HEK293 (cell line): ENCODE measurements around the gene METTL21A.

Source experiments
- AEBP2 ChIP-seq: fragments of 450-650 bp; formaldehyde crosslinking; IDR thresholded peaks from 2 replicates; pipeline ENCODE4 v1.5.1; 2016; ENCODE audit warnings: missing biosample characterization, missing genetic modification characterization, borderline replicate concordance
- GLI4 ChIP-seq: fragments of 450-650 bp; formaldehyde crosslinking; IDR thresholded peaks from 2 replicates; pipeline ENCODE4 v1.5.1; 2016; ENCODE audit warnings: missing biosample characterization, missing genetic modification characterization
- HOXD13 ChIP-seq: sonication (generic); formaldehyde crosslinking; IDR thresholded peaks from 2 replicates; pipeline ENCODE4 v1.8.0; 2022; ENCODE audit warnings: missing genetic modification reagents, borderline replicate concordance
- INSM2 ChIP-seq: fragments of 450-650 bp; formaldehyde crosslinking; IDR thresholded peaks from 2 replicates; pipeline ENCODE4 v1.5.1; 2016; ENCODE audit warnings: missing biosample characterization, missing genetic modification characterization
- PRDM10 ChIP-seq: fragments of 450-650 bp; formaldehyde crosslinking; IDR thresholded peaks from 2 replicates; pipeline ENCODE4 v1.5.1; 2016; ENCODE audit warnings: missing biosample characterization, missing genetic modification characterization
- SETDB1 ChIP-seq: IDR thresholded peaks from one replicate; pipeline ENCODE4 v1.6.1; 2017; ENCODE audit warnings: mild to moderate bottlenecking, low read length, moderate library complexity, mixed read lengths; ENCODE audit not compliant: insufficient read length
- SP3 ChIP-seq: fragments of 450-650 bp; formaldehyde crosslinking; IDR thresholded peaks from 2 replicates; pipeline ENCODE4 v1.5.1; 2016; ENCODE audit warnings: missing biosample characterization, missing genetic modification characterization
- SP7 ChIP-seq: fragments of 450-650 bp; formaldehyde crosslinking; IDR thresholded peaks from 2 replicates; pipeline ENCODE4 v1.5.1; 2016; ENCODE audit warnings: missing biosample characterization, missing genetic modification characterization
- ZEB2 ChIP-seq: fragments of 450-650 bp; formaldehyde crosslinking; IDR thresholded peaks from 2 replicates; pipeline ENCODE4 v1.5.1; 2016; ENCODE audit warnings: missing biosample characterization, missing genetic modification characterization
- ZNF2 ChIP-seq: fragments of 450-650 bp; formaldehyde crosslinking; IDR thresholded peaks from 2 replicates; pipeline ENCODE4 v1.5.1; 2016; ENCODE audit warnings: missing biosample characterization, missing genetic modification characterization
- ZNF266 ChIP-seq: fragments of 450-650 bp; formaldehyde crosslinking; IDR thresholded peaks from 2 replicates; pipeline ENCODE4 v1.5.1; 2016; ENCODE audit warnings: missing biosample characterization, missing genetic modification characterization, low read depth
- ZNF280C ChIP-seq: fragments of 450-650 bp; formaldehyde crosslinking; IDR thresholded peaks from 2 replicates; pipeline ENCODE4 v1.5.1; 2016; ENCODE audit warnings: missing biosample characterization, missing genetic modification characterization
- ZNF311 ChIP-seq: fragments of 450-650 bp; formaldehyde crosslinking; IDR thresholded peaks from 2 replicates; pipeline ENCODE4 v1.5.1; 2017; ENCODE audit warnings: missing biosample characterization, missing genetic modification characterization, borderline replicate concordance
- ZNF37A ChIP-seq: fragments of 450-650 bp; IDR thresholded peaks from 2 replicates; pipeline ENCODE4 v1.5.1; 2018; ENCODE audit warnings: missing biosample characterization, missing genetic modification characterization
- ZNF391 ChIP-seq: fragments of 450-650 bp; formaldehyde crosslinking; IDR thresholded peaks from 2 replicates; pipeline ENCODE4 v1.5.1; 2016; ENCODE audit warnings: low read depth, missing biosample characterization, missing genetic modification characterization, borderline replicate concordance
- ZNF426 ChIP-seq: fragments of 450-650 bp; formaldehyde crosslinking; IDR thresholded peaks from 2 replicates; pipeline ENCODE4 v1.5.1; 2017; ENCODE audit warnings: missing biosample characterization, missing genetic modification characterization, mild to moderate bottlenecking, inconsistent platforms, moderate library complexity
- ZNF473 ChIP-seq: fragments of 450-650 bp; formaldehyde crosslinking; IDR thresholded peaks from 2 replicates; pipeline ENCODE4 v1.5.1; 2017; ENCODE audit warnings: missing biosample characterization, missing genetic modification characterization
- ZNF626 ChIP-seq: fragments of 450-650 bp; sonication (Bioruptor Pico); formaldehyde crosslinking; IDR thresholded peaks from 2 replicates; pipeline ENCODE4 v1.5.1; 2018; ENCODE audit warnings: missing biosample characterization, missing genetic modification characterization, inconsistent platforms
- ZNF629 ChIP-seq: fragments of 450-650 bp; formaldehyde crosslinking; IDR thresholded peaks from 2 replicates; pipeline ENCODE4 v1.5.1; 2017; ENCODE audit warnings: missing biosample characterization, missing genetic modification characterization
- ZNF639 ChIP-seq: fragments of 450-650 bp; formaldehyde crosslinking; IDR thresholded peaks from 2 replicates; pipeline ENCODE4 v1.5.1; 2016; ENCODE audit warnings: missing biosample characterization, missing genetic modification characterization
- ZNF660 ChIP-seq: fragments of 450-650 bp; IDR thresholded peaks from 2 replicates; pipeline ENCODE4 v1.5.1; 2018; ENCODE audit warnings: missing biosample characterization, mild to moderate bottlenecking, missing genetic modification characterization
- ZNF843 ChIP-seq: fragments of 450-650 bp; formaldehyde crosslinking; IDR thresholded peaks from 2 replicates; pipeline ENCODE4 v1.5.1; 2016; ENCODE audit warnings: missing biosample characterization, missing genetic modification characterization
- ZSCAN4 ChIP-seq: fragments of 450-650 bp; formaldehyde crosslinking; IDR thresholded peaks from 2 replicates; pipeline ENCODE4 v1.5.1; 2017; ENCODE audit warnings: missing biosample characterization, missing genetic modification characterization
- ZSCAN5A ChIP-seq: fragments of 450-650 bp; formaldehyde crosslinking; IDR thresholded peaks from 2 replicates; pipeline ENCODE4 v1.5.1; 2016; ENCODE audit warnings: missing biosample characterization, missing genetic modification characterization
- ZXDB ChIP-seq: fragments of 450-650 bp; formaldehyde crosslinking; IDR thresholded peaks from 2 replicates; pipeline ENCODE4 v1.5.1; 2016; ENCODE audit warnings: missing biosample characterization, missing genetic modification characterization

The METTL21A gene

GRCh38 chr2:207625014-207625907 is at the start of gene METTL21A (continued):
- TF ChIP-seq ZNF426 (tag by site-specific recombination) (no peak), ZXDB (0 out of 2 replicates have a peak, but pooled peaks have one; percentile 42), ZSCAN4 (tag by site-specific recombination) (0 out of 2 replicates have a peak, but pooled peaks have one; percentile 15), SP3 (peak; percentile 49), ZNF660 (tag by site-specific recombination) (peak; percentile 68; the same call in 1 of the 2 replicates), SETDB1 (no peak), ZEB2 (tag by site-specific recombination) (no peak; the same call in 1 of the 2 replicates), ZSCAN5A (0 out of 2 replicates have a peak, but pooled peaks have one; percentile 17), ZNF280C (tag by site-specific recombination) (no peak), ZNF629 (peak; percentile 80), ZNF391 (tag by site-specific recombination) (peak; percentile 59; the same call in 1 of the 2 replicates), ZNF639 (tag by site-specific recombination) (no peak), HOXD13 (CRISPR knock-in tag) (no peak), PRDM10 (tag by site-specific recombination) (peak; percentile 89), ZNF626 (no peak), ZNF843 (tag by site-specific recombination) (no peak; the same call in 1 of the 2 replicates), ZNF37A (no peak), ZNF266 (no peak), AEBP2 (no peak), GLI4 (tag by site-specific recombination) (no peak), ZNF2 (peak; percentile 54), ZNF473 (tag by site-specific recombination) (no peak), INSM2 (no peak), ZNF311 (tag by site-specific recombination) (no peak), SP7 (tag by site-specific recombination) (peak; percentile 62; the same call in 1 of the 2 replicates)
